Stomach smooth muscle (tissue), 2 donors: Measurements from ENCODE around the gene NSRP1.
"Not testable (repeated sequence)": the region's sequence is repeated elsewhere in the genome, so short reads cannot be mapped to it uniquely, and the experiment has no call there.

Experiments used
- H3K27ac ChIP-seq: one replicate; pipeline ENCODE4 v1.7.0; 2013; ENCODE audit warnings: mild to moderate bottlenecking, low read length, inconsistent platforms
- H3K27me3 ChIP-seq, 2 donors: one replicate each; pipeline ENCODE4 v1.7.0; 2013; ENCODE audit warnings: low read length in 2 of 2; ENCODE audit not compliant: insufficient read depth in 2 of 2, control insufficient read depth in 1 of 2
- H3K36me3 ChIP-seq, 2 donors: one replicate each; pipeline ENCODE4 v1.7.0; 2013; ENCODE audit warnings: low read length in 2 of 2; ENCODE audit not compliant: control insufficient read depth in 2 of 2, insufficient read depth in 2 of 2
- H3K4me1 ChIP-seq: one replicate; pipeline ENCODE4 v1.7.0; 2013; ENCODE audit warnings: low read length; ENCODE audit not compliant: control insufficient read depth, insufficient read depth
- H3K4me3 ChIP-seq, 2 donors: one replicate each; pipeline ENCODE4 v1.7.0; 2013; ENCODE audit warnings: low read length in 2 of 2
- H3K9ac ChIP-seq, 2 donors: one replicate each; pipeline ENCODE4 v1.7.0; 2013; ENCODE audit warnings: low read length in 2 of 2, mild to moderate bottlenecking in 1 of 2
- H3K9me3 ChIP-seq, 2 donors: one replicate each; pipeline ENCODE4 v1.7.0; 2013; ENCODE audit warnings: low read length in 2 of 2; ENCODE audit not compliant: control insufficient read depth in 2 of 2
- donor health status: healthy.
- donor health status: Pancreatic carcinoma.

The NSRP1 gene, protein sequence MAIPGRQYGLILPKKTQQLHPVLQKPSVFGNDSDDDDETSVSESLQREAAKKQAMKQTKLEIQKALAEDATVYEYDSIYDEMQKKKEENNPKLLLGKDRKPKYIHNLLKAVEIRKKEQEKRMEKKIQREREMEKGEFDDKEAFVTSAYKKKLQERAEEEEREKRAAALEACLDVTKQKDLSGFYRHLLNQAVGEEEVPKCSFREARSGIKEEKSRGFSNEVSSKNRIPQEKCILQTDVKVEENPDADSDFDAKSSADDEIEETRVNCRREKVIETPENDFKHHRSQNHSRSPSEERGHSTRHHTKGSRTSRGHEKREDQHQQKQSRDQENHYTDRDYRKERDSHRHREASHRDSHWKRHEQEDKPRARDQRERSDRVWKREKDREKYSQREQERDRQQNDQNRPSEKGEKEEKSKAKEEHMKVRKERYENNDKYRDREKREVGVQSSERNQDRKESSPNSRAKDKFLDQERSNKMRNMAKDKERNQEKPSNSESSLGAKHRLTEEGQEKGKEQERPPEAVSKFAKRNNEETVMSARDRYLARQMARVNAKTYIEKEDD

DNA sequence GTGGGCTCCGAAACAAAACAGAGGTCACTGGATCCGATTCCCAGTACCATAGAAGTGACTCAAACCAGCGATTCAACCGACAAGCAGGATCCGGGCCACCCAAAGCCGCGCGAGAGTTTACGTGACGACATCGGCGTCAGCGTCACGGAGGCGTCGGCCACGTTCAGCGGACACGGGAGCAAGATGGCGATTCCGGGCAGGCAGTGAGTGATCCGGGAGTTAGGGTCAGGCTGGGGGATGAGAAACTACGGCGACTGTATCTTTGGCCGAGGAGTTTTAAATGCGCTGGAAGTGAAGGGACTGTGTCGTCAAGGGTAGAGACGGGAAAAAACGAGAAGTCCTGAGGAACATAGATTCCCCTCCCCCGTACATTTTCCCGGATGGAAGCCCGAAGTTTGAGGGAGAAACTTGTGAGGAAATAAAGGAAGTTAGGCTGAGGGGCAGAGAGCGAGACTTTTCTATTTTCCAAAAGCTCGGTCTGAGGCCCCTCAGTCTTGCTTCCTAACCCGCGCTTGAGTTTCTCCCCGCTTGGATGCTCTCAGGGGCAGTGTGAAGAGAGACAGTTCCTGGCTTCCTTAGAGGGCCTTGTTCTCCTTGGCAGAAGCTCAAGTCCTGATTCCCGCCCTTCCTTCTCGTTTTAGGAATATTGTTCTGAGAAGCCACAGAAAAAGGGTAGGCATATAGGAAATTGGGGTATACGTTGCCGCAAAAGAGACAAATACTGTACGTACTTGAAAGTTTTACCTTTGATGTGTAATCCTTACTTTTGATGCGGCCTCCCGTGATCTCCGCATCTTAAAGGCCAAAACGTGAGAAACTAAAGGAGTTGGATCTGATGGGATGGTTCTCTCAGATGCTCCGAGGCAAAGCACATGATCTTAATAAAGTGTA, at the start of gene NSRP1:
NSRP1 (plus strand) TSS at position 156 of the 891 bp plus-strand sequence; CDS start at position 184, 28 bp downstream.
- Histone ChIP-seq H3K27me3 (no peaks in the 10 kb centered on the region), H3K27ac (peak within 1 kb of the TSS; percentile 97), H3K9ac (peak within 1 kb of the TSS; percentile 99), H3K4me1 (peaks cover 4% of the 10 kb centered on the region), H3K9me3 (no peaks in the 10 kb centered on the region), H3K4me3 (peak within 1 kb of the TSS; percentile 91 to 92), H3K36me3 (no peaks in the 10 kb centered on the region)

DNA sequence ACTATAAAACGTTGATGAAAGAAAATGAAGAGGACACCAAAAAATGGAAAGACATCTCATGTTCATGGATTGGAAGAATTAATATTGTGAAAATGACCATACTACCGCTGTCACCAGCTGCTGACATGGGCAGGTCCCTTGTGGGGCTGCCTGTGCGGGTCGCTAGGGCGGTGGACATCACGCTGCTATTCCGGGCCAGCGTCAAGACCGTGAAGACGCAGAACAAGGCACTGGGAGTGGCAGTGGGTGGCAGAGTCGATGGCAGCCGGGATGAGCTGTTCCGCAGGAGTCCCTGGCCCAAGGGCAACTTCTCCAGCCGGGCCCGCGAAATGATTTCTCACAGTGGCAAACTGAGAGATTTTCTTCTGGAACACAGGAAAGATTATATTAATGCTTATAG, 48.2 kb upstream of the NSRP1 start:
- no peak overlapping the region for H3K9ac ChIP-seq
- no peak overlapping the region for H3K4me3 ChIP-seq
- H3K4me1 ChIP-seq: no peaks in the 10 kb centered on the region
- no peak overlapping the region for H3K27ac ChIP-seq
- no peaks in the 10 kb centered on the region for H3K36me3 ChIP-seq
- peaks cover 0 to 9% of the 10 kb centered on the region in 2 donors for H3K9me3 ChIP-seq
- peaks cover 0 to under 1% of the 10 kb centered on the region in 2 donors for H3K27me3 ChIP-seq

DNA sequence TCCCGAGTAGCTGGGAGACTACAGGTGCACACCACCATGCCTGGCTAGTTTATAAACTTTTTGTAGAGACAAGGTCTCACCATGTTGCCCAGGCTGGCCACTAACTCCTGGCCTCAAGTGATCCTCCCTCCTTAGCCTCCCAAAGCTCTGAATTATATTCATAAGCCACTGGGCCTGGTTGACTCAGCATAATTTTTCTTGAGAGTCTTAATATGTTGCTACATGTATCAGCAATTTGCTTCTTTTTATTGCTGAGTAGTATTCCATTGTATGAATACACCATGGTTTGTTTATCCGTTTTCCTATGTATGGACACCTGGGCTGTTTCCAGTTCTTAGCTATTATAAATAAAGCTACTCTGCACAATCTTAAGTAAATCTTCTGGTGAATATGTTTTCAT, 42.4 kb upstream of the NSRP1 start:
- Histone ChIP-seq H3K27me3 (no peaks in the 10 kb centered on the region), H3K4me3 (no peak overlapping the region), H3K9me3 (no peaks in the 10 kb centered on the region), H3K36me3 (no peaks in the 10 kb centered on the region), H3K9ac (no peak overlapping the region), H3K4me1 (no peaks in the 10 kb centered on the region), H3K27ac (no peak overlapping the region)

DNA sequence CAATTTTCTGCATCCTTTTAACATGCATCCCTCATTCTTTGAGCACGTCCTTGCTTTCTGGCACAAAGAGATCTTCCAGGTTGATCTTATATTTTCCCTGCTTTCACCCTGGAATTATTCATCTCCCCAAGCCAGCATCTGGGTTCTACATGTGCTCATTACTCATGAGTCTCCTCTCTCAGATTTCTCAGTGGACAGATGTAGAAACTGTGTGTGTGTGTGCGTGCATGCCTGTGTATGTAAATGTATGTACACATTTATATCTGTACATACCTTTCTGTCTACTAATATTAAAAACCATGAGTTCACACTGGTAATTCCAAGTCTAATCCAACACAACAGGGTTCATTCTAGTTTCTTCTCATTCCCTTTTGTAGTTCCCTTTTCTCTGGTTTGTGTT, 41.9 kb upstream of the NSRP1 start:
- H3K4me3 ChIP-seq: no peak overlapping the region
- H3K9ac ChIP-seq: no peak overlapping the region
- no peaks in the 10 kb centered on the region for H3K27me3 ChIP-seq
- no peaks in the 10 kb centered on the region for H3K9me3 ChIP-seq
- no peaks in the 10 kb centered on the region for H3K4me1 ChIP-seq
- H3K27ac ChIP-seq: no peak overlapping the region
- H3K36me3 ChIP-seq: no peaks in the 10 kb centered on the region

- Histone ChIP-seq H3K4me3 (no peak overlapping the region), H3K36me3 (no peaks in the 10 kb centered on the region), H3K9ac (no peak overlapping the region), H3K9me3 (no peaks in the 10 kb centered on the region), H3K4me1 (no peaks in the 10 kb centered on the region), H3K27me3 (peaks cover 0 to 3% of the 10 kb centered on the region in 2 donors), H3K27ac (no peak overlapping the region)
Observed at GRCh38 chr17:30082773-30083172, 33.8 kb upstream of the NSRP1 start.

GRCh38 chr17:30084788-30085187, 31.8 kb upstream of the NSRP1 start:
- Histone ChIP-seq H3K4me3 (no peak overlapping the region), H3K9me3 (no peaks in the 10 kb centered on the region), H3K4me1 (no peaks in the 10 kb centered on the region), H3K27ac (no peak overlapping the region), H3K36me3 (no peaks in the 10 kb centered on the region), H3K27me3 (peaks cover 3 to 12% of the 10 kb centered on the region in 2 donors), H3K9ac (no peak overlapping the region)

- no peaks in the 10 kb centered on the region for H3K9me3 ChIP-seq
- H3K4me1 ChIP-seq: no peaks in the 10 kb centered on the region
- H3K27ac ChIP-seq: no peak overlapping the region
- H3K36me3 ChIP-seq: no peaks in the 10 kb centered on the region
- H3K9ac ChIP-seq: no peak overlapping the region
- peaks cover 3 to 16% of the 10 kb centered on the region in 2 donors for H3K27me3 ChIP-seq
- H3K4me3 ChIP-seq: no peak overlapping the region
Observed at GRCh38 chr17:30086896-30087295, 29.7 kb upstream of the NSRP1 start.

- H3K4me3 ChIP-seq, H3K9me3 ChIP-seq, H3K27ac ChIP-seq, H3K9ac ChIP-seq, H3K36me3 ChIP-seq, H3K4me1 ChIP-seq: not testable (repeated sequence)
- H3K27me3 ChIP-seq: peaks cover 3 to 16% of the 10 kb centered on the region in 2 donors
Observed at GRCh38 chr17:30087431-30087830, 29.2 kb upstream of the NSRP1 start.

- peaks cover 3 to 13% of the 10 kb centered on the region in 2 donors for H3K27me3 ChIP-seq
- H3K9me3 ChIP-seq: no peaks in the 10 kb centered on the region
- no peak overlapping the region for H3K4me3 ChIP-seq
- H3K9ac ChIP-seq: no peak overlapping the region
- no peak overlapping the region for H3K27ac ChIP-seq
- H3K4me1 ChIP-seq: no peaks in the 10 kb centered on the region
- no peaks in the 10 kb centered on the region for H3K36me3 ChIP-seq
Observed at GRCh38 chr17:30091121-30091670, 25.4 kb upstream of the NSRP1 start.

DNA sequence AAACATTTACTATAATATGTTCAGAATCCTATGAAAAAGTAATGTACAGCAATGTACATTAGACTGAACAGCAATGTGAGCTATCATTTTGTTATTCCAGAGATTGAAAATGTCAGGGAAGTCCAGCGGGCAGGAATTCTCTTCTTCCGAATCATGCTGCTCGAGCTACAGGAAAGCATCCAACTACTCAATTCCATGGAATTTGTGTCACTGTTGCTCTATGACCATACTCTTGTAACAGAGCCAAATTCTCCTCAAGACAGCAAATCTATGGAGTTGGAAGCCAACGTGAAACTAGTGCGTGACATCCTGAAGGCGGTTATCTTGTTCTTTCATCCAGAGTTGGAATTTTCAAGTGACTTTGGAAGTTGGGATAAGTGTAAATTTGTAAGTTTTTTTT, 24.8 kb upstream of the NSRP1 start:
- Histone ChIP-seq H3K27ac (no peak overlapping the region), H3K9ac (no peak overlapping the region), H3K27me3 (peaks cover 3 to 13% of the 10 kb centered on the region in 2 donors), H3K36me3 (no peaks in the 10 kb centered on the region), H3K4me1 (no peaks in the 10 kb centered on the region), H3K4me3 (no peak overlapping the region), H3K9me3 (no peaks in the 10 kb centered on the region)
